ENCODE results near the gene MKI67.

MKI67 gene

DNA sequence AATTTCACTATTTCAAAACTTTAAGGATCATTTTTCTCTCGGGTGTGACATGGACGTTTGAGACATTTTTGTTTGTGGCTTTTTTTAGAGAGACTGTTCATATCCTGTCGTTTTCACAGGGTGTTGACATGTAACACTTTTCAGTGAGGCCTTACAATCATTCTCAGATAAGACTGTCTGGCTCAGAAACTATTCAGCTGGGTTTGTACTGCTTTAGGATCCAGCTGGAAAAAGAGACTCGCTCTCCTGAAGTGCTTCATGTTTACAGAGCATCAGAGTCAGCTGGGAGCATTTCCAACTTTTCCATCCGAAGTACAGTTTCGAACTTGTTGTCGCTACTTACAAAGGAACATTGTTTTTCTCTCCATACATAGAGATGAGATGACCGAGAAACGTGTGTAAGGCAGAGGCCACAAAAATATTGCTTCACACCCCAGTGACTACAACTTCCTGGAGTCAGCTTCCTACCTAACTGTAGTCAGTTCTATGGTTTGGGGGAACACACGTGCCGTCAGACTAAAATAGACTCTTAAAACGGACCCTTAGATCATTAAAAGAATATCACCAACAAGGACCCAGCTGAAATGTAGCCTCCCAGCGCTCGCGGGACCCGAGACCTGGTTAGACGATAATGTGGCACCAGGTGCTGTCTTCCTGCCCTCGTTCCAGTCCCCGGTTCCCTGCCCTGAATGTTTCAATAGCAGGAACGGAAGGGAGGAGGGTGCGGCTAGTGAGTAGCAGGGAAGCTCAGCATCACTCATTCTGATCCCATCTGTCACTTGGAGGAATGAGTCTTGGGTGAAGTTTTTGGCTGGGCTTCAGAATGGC lies 78.0 kb downstream of the MKI67 start:
- no peak for DNase-seq

DNA sequence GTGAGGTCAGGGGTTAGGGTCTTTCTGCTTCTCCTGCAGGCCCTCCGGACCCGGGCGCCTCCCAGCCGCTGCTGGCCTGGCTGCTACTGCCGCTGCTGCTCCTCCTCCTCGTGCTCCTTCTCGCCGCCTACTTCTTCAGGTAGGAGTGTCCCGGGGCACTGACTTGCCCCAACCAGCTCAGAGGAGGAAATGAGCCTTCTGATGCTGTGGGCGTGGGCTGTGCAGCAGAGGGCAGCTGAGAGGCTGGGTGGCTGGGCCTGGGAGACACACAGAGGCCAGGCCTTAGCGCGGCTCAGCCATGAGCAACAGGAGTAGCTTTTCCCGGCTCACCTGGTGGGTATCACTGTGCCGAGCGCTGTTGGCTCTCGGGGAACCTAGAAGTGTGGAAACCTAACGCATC lies 78.9 kb downstream of the MKI67 start:
- no peak for DNase-seq

DNA sequence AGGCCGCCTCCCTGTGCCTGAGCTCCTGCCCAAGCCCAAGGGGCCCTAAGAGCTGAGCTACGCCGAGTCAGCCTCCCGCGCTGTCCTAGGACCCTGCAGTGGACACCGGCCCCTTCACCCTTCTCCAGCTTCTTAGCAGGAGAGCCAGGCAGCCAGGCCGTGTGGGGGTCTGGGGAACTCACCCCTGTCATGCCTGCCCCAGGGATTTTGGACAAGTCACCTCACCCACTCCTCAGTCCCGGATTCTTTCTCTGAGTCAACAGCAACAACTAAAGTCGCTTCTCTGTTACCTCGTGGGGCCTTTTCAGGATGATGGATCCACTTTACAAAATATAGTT lies 79.3 kb downstream of the MKI67 start:
- DNase-seq = no peak

All from NCI-H1048 (cell line).